NCI-H1694 treated with DMSO at 0.1 percent for 48 hours (cell line): ENCODE data around the gene BEND4.
A peak's percentile ranks its signal among the peaks of the same experiment; 100 is the strongest.
"Not testable (repeated sequence)": the region's sequence is repeated elsewhere in the genome, so short reads cannot be mapped to it uniquely, and the experiment has no call there.

Source experiments
- DNase-seq: peaks from one replicate; lab custom pipeline; 2025; lab: John Stamatoyannopoulos, UW

The BEND4 gene

GRCh38 chr4:42152507-42153504 lies at the start of gene BEND4:
Gene BEND4, minus strand, starts transcription at chr4:42152655. Its CDS starts 512 bp downstream, at chr4:42152143.
- no peak for DNase-seq

GRCh38 chr4:42197341-42197740 lies 44.9 kb upstream of the BEND4 start:
- no peak for DNase-seq

- no peak for DNase-seq
These were observed 20.5 kb upstream of the BEND4 start for GRCh38 chr4:42172921-42173320.

- no peak for DNase-seq
These were observed 19.8 kb upstream of the BEND4 start for GRCh38 chr4:42172128-42172790.

GRCh38 chr4:42167709-42168108 lies 15.3 kb upstream of the BEND4 start:
- DNase-seq, result no peak

GRCh38 chr4:42166186-42166585 lies 13.7 kb upstream of the BEND4 start:
- not testable (repeated sequence) for DNase-seq

- DNase-seq, result no peak
These were observed 7.0 kb upstream of the BEND4 start for GRCh38 chr4:42159271-42160001.

- DNase-seq, result peak; percentile 27
These were observed 618 bp downstream of the BEND4 start for GRCh38 chr4:42151568-42152506.

- no peak for DNase-seq
These were observed 1.5 kb downstream of the BEND4 start for GRCh38 chr4:42150653-42151567.

- no peak for DNase-seq
These were observed 3.5 kb downstream of the BEND4 start for GRCh38 chr4:42149004-42149403.

- DNase-seq, result no peak
These were observed 4.0 kb downstream of the BEND4 start for GRCh38 chr4:42148425-42148824.

- no peak for DNase-seq
These were observed 8.4 kb downstream of the BEND4 start for GRCh38 chr4:42144028-42144427.

GRCh38 chr4:42142591-42142990 lies 9.9 kb downstream of the BEND4 start:
- no peak for DNase-seq

- DNase-seq, result no peak
These were observed 16.1 kb downstream of the BEND4 start for GRCh38 chr4:42136371-42136770.

- no peak for DNase-seq
These were observed 19.4 kb downstream of the BEND4 start for GRCh38 chr4:42133006-42133405.

- DNase-seq, result no peak
These were observed 20.4 kb downstream of the BEND4 start for GRCh38 chr4:42132099-42132498.

- DNase-seq, result no peak
These were observed 29.3 kb downstream of the BEND4 start for GRCh38 chr4:42123071-42123644.

GRCh38 chr4:42122237-42122636 lies 30.2 kb downstream of the BEND4 start:
- no peak for DNase-seq

- no peak for DNase-seq
These were observed 32.6 kb downstream of the BEND4 start for GRCh38 chr4:42119886-42120285.

- peak; percentile 26 for DNase-seq
These were observed 39.6 kb downstream of the BEND4 start for GRCh38 chr4:42112846-42113245.
